Tibial artery (tissue), 4 donors: ENCODE data around the gene NRCAM.
"Not testable (repeated sequence)": the region's sequence is repeated elsewhere in the genome, so short reads cannot be mapped to it uniquely, and the experiment has no call there.

Experiments used
- DNase-seq, 2 donors: peaks; one replicate each; pipeline ENCODE4 v3.0.0-alpha.2; 2019
- H3K27ac ChIP-seq, 2 donors: fragments of 200-600 bp; sonication (generic) in 1 of 2; 1 replicate in 1 of 2; 2 replicates in 1 of 2; pipeline ENCODE4 v1.5.1; 2018 to 2019; ENCODE audit warnings: mild to moderate bottlenecking in 1 of 2
- H3K27me3 ChIP-seq, 2 donors: fragments of 200-600 bp; sonication (generic) in 1 of 2; one replicate each; pipeline versions ENCODE4 v1.5.1 to v1.6.0; 2016 to 2019
- H3K36me3 ChIP-seq, 3 donors: fragments of 200-600 bp; sonication (generic) in 2 of 3; one replicate each; pipeline ENCODE4 v1.5.1; 2016 to 2019; ENCODE audit warnings: mild to moderate bottlenecking in 2 of 3
- H3K4me1 ChIP-seq, 4 donors: fragments of 200-600 bp; sonication (generic) in 2 of 4; 1 replicate in 3 of 4; 2 replicates in 1 of 4; pipeline ENCODE4 v1.5.1; 2016 to 2019
- H3K4me3 ChIP-seq, 2 donors: fragments of 200-600 bp; sonication (generic) in 1 of 2; 1 replicate in 1 of 2; 2 replicates in 1 of 2; pipeline ENCODE4 v1.5.1; 2018 to 2019; ENCODE audit warnings: mild to moderate bottlenecking in 2 of 2
- H3K9me3 ChIP-seq, 3 donors: fragments of 200-600 bp; sonication (generic) in 1 of 3; one replicate each; pipeline ENCODE4 v1.5.1; 2016 to 2019
- intact Hi-C: fragments of 100-400 bp; cut with DNase I; formaldehyde crosslinking; loops from one replicate; pipeline ENCODE4 v1.15.0; 2023; ENCODE audit warnings: low total_unique reads
- TF ChIP-seq, protein P1 (sequence below), 2 experiments: fragments of 200-600 bp in 1 of 2; fragments of 450-650 bp in 1 of 2; IDR thresholded peaks; one replicate each; pipeline ENCODE4 v1.5.1; 2017 to 2019; ENCODE audit warnings: antibody characterized with exemption in 2 of 2, mild to moderate bottlenecking in 1 of 2, moderate library complexity in 1 of 2

Gene NRCAM

DNA sequence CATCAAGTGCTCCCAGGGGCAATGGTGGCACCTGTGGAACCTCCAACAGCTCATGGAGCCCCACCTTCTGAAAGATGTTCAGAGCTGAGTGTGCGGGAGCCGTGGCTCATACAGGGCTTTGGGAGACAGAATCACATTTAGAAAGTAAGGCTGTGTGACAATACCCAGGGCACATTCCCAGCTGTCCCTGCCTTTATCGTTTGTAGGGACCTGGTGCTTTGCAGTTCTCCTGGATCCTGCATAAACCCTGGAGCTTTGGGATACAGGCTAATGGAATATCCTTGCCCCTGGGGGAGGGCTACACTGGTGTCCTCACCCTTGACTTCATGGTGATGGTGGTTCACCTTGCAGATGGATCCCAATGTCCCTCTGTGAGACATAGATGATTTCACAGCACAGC is 191.2 kb downstream of the NRCAM start:
- no peaks in the 10 kb centered on the region for H3K9me3 ChIP-seq
- H3K27ac ChIP-seq, result no peak overlapping the region
- intact Hi-C loops, result no loop called here
- TF ChIP-seq, protein P1, sequence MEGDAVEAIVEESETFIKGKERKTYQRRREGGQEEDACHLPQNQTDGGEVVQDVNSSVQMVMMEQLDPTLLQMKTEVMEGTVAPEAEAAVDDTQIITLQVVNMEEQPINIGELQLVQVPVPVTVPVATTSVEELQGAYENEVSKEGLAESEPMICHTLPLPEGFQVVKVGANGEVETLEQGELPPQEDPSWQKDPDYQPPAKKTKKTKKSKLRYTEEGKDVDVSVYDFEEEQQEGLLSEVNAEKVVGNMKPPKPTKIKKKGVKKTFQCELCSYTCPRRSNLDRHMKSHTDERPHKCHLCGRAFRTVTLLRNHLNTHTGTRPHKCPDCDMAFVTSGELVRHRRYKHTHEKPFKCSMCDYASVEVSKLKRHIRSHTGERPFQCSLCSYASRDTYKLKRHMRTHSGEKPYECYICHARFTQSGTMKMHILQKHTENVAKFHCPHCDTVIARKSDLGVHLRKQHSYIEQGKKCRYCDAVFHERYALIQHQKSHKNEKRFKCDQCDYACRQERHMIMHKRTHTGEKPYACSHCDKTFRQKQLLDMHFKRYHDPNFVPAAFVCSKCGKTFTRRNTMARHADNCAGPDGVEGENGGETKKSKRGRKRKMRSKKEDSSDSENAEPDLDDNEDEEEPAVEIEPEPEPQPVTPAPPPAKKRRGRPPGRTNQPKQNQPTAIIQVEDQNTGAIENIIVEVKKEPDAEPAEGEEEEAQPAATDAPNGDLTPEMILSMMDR (IDR thresholded peaks at IDR 0.05), result no peak
- no peak overlapping the region for H3K4me3 ChIP-seq
- no peaks in the 10 kb centered on the region for H3K36me3 ChIP-seq
- no peaks in the 10 kb centered on the region for H3K27me3 ChIP-seq
- no peaks in the 10 kb centered on the region for H3K4me1 ChIP-seq
- DNase-seq, result no peak

DNA sequence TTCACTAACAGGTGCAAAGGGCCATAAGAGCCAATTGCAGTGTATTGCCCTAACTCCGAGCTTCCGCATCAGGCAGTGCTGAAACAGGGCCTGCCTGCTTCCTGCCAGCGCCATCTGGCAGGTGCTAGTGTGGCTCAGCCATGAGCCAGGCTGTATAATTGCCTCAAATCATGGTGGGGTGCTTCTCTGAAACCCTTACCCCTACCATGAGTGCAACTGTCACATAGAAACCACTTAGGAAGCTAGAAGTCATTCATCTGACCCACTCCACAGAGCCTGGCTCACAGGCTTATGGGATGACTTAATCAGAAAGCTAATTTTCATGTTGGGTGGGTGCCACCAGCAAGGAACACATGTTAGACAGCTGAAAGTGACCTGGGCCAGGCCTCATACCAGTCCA is 192.8 kb downstream of the NRCAM start:
- intact Hi-C loops, result no loop called here
- Histone ChIP-seq H3K36me3 (no peaks in the 10 kb centered on the region), H3K27ac (no peak overlapping the region), H3K27me3 (no peaks in the 10 kb centered on the region), H3K9me3 (no peaks in the 10 kb centered on the region), H3K4me1 (no peaks in the 10 kb centered on the region), H3K4me3 (no peak overlapping the region)
- DNase-seq, result no peak
- TF ChIP-seq, protein P1 (IDR thresholded peaks at IDR 0.05), result no peak

DNA sequence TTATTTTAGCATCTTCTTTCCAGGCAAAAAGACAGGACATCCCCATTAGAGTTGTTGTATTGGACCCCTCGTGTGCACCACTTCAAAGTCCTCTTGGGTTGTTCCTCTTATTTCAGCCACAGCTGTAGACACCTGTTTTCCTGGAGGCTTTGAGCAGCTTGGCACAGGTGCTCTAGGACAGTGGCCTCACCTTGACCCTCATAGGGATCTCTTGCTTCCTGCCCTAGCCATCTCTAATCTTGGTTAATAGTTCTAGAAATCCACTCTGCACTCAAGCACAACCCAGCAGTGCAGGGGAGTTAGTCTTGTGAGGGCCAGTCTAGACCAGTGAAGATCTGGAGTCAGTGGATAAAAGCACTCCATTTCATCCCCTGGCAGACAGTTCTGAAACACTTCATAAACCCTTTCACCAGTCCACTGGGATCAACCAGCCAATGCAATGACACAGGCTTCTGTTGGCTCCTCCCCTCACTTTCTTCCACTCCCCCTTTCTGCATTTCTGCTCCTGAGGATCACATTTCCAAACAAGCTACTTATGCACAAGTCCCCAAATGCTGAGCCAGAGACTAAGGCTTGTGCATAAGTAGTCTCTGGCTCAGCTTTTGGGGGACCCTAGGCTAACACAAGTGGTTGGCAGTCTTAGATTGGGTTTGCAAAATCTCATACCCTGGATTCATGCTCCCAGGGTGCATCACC is 194.5 kb downstream of the NRCAM start:
- no peak overlapping the region for H3K4me3 ChIP-seq
- no peaks in the 10 kb centered on the region for H3K36me3 ChIP-seq
- H3K27ac ChIP-seq, result no peak overlapping the region
- no peaks in the 10 kb centered on the region for H3K4me1 ChIP-seq
- no peak for DNase-seq
- no peaks in the 10 kb centered on the region for H3K27me3 ChIP-seq
- intact Hi-C loops, result no loop called here
- TF ChIP-seq, protein P1 (IDR thresholded peaks at IDR 0.05), result no peak
- H3K9me3 ChIP-seq, result no peaks in the 10 kb centered on the region

DNA sequence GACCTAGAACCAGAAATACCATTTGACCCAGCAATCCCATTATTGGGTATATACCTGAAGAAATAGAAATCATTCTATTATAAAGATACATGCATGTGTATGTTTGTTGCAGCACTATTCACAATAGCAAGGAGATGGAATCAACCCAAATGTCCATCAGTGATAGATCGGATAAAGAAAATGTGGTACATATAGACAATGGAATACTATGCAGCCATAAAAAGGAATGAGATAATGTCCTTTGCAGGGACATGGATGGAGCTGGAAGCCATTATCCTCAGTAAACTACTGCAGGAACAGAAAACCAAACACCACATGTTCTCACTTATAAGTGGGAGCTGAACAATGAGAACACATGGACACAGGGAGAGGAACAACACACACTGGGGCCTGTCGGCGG is 196.8 kb downstream of the NRCAM start:
- H3K36me3 ChIP-seq, H3K27me3 ChIP-seq, H3K9me3 ChIP-seq, H3K4me1 ChIP-seq, H3K27ac ChIP-seq, intact Hi-C loops, H3K4me3 ChIP-seq, DNase-seq: not testable (repeated sequence)

DNA sequence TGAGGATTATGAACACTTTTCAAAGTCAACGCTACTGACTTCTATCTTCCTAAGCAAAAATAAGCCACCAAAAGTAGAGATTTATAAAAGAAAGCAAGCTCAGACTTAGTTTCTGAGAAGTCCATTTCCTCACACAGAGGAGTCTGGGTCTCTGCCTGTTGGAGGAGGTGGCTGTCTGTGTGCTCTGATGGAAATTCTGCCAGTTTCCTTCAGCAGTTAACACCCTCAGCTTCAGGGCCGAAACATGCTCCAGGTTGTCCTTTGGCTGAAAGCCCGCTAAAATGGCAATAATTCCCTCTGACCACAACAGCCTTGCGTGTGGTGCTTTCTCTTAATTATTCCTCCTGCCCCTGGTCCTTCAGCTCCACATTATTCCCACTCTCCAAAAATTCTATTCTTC is 198.3 kb downstream of the NRCAM start:
- Histone ChIP-seq H3K4me1 (no peaks in the 10 kb centered on the region), H3K9me3 (no peaks in the 10 kb centered on the region), H3K4me3 (no peak overlapping the region), H3K36me3 (no peaks in the 10 kb centered on the region), H3K27me3 (no peaks in the 10 kb centered on the region), H3K27ac (no peak overlapping the region)
- DNase-seq, result no peak
- TF ChIP-seq, protein P1 (IDR thresholded peaks at IDR 0.05), result no peak
- intact Hi-C loops, result no loop called here

DNA sequence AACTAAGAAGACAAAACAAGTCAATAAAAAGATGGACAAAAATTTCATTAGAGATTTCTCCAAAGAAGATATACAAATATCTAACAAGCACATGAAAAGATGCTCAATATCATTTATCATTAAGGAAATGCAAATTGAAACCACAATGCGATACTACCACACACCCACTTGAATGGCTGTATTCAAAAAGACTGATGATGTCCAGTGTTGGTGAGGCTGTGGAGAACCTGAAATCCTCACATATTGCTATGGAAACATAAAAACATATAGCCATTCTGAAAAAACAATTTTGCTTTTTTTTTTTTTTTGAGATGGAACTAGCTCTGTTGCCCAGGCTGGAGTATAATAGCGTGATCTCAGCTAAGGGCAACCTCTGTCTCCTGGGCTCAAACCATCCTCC is 202.0 kb downstream of the NRCAM start:
- DNase-seq, result no peak
- Histone ChIP-seq H3K4me3 (no peak overlapping the region), H3K36me3 (no peaks in the 10 kb centered on the region), H3K27ac (no peak overlapping the region), H3K27me3 (no peaks in the 10 kb centered on the region), H3K9me3 (no peaks in the 10 kb centered on the region), H3K4me1 (no peaks in the 10 kb centered on the region)
- intact Hi-C loops, result no loop called here
- TF ChIP-seq, protein P1 (IDR thresholded peaks at IDR 0.05), result no peak
